Measurements from ENCODE around the gene CXADR.

CXADR gene

GRCh38 chr21:17572431-17572830 lies 59.6 kb downstream of the CXADR start:
- Histone ChIP-seq H3K27me3 (ENCODE audit: insufficient read depth, poor library complexity, severe bottlenecking) (no peaks in the 10 kb centered on the region), H3K27ac (replicated peaks) (no peak overlapping the region), H3K4me3 (replicated peaks; ENCODE audit: insufficient read depth, low read length) (no peak overlapping the region)
- no peak for DNase-seq (ENCODE audit: low read depth in 1 of 2, low spot score in 1 of 2)
- TF ChIP-seq GABPA (IDR thresholded peaks at IDR 0.05; ENCODE audit: low read depth), result no peak
- TF ChIP-seq REST (IDR thresholded peaks at IDR 0.05; ENCODE audit: insufficient replicate concordance, low read depth), result no peak
- no peak for TF ChIP-seq CTCF (IDR thresholded peaks at IDR 0.05; ENCODE audit: insufficient read depth, low read length)
- TF ChIP-seq POLR2AphosphoS5 (IDR thresholded peaks at IDR 0.05; ENCODE audit: low read depth), result no peak

GRCh38 chr21:17575076-17575475 lies 62.2 kb downstream of the CXADR start:
- H3K4me3 ChIP-seq (replicated peaks; ENCODE audit: insufficient read depth, low read length), result no peak overlapping the region
- no peak overlapping the region for H3K27ac ChIP-seq (replicated peaks)
- TF ChIP-seq SPI1 (IDR thresholded peaks at IDR 0.05; ENCODE audit: borderline replicate concordance, low read depth) (no peak), REST (IDR thresholded peaks at IDR 0.05; ENCODE audit: insufficient replicate concordance, low read depth) (no peak), CTCF (IDR thresholded peaks at IDR 0.05; ENCODE audit: insufficient read depth, low read length) (no peak), GABPA (IDR thresholded peaks at IDR 0.05; ENCODE audit: low read depth) (no peak), POLR2AphosphoS5 (IDR thresholded peaks at IDR 0.05; ENCODE audit: low read depth) (no peak)
- H3K27me3 ChIP-seq (ENCODE audit: insufficient read depth, poor library complexity, severe bottlenecking), result no peaks in the 10 kb centered on the region
- DNase-seq (ENCODE audit: low read depth in 1 of 2, low spot score in 1 of 2), result no peak

GRCh38 chr21:17576080-17576835 lies 63.4 kb downstream of the CXADR start:
- no peak for TF ChIP-seq SPI1 (IDR thresholded peaks at IDR 0.05; ENCODE audit: borderline replicate concordance, low read depth)
- TF ChIP-seq CTCF (IDR thresholded peaks at IDR 0.05; ENCODE audit: insufficient read depth, low read length), result no peak
- no peak for TF ChIP-seq REST (IDR thresholded peaks at IDR 0.05; ENCODE audit: insufficient replicate concordance, low read depth)
- no peak for TF ChIP-seq POLR2AphosphoS5 (IDR thresholded peaks at IDR 0.05; ENCODE audit: low read depth)
- no peak for TF ChIP-seq GABPA (IDR thresholded peaks at IDR 0.05; ENCODE audit: low read depth)
- H3K27me3 ChIP-seq (ENCODE audit: insufficient read depth, poor library complexity, severe bottlenecking), result no peaks in the 10 kb centered on the region
- no peak overlapping the region for H3K27ac ChIP-seq (replicated peaks)
- DNase-seq (ENCODE audit: low read depth in 1 of 2, low spot score in 1 of 2), result no peak
- H3K4me3 ChIP-seq (replicated peaks; ENCODE audit: insufficient read depth, low read length), result no peak overlapping the region

Data from HL-60 (cell line).